Sigmoid colon (tissue), 4 donors: Measurements from ENCODE around the gene GABBR2.

ENCODE experiments used
- CTCF ChIP-seq, 4 experiments: fragments of 450-650 bp in 3 of 4; fragments of 200-600 bp in 1 of 4; IDR thresholded peaks; one replicate each; pipeline ENCODE4 v1.5.1; 2016 to 2019; ENCODE audit warnings: antibody characterized with exemption in 4 of 4, mild to moderate bottlenecking in 3 of 4, moderate library complexity in 2 of 4
- EP300 ChIP-seq, 4 donors: sonication (generic); formaldehyde crosslinking; IDR thresholded peaks; one replicate each; pipeline ENCODE4 v1.6.1; 2017; ENCODE audit warnings: antibody characterized with exemption in 4 of 4
- POLR2A ChIP-seq, 2 donors: fragments of 450-650 bp; IDR thresholded peaks; one replicate each; pipeline ENCODE4 v1.6.1; 2016; ENCODE audit warnings: antibody characterized with exemption in 2 of 2, mild to moderate bottlenecking in 2 of 2, moderate library complexity in 2 of 2
- POLR2AphosphoS5 ChIP-seq, 4 donors: sonication (generic); formaldehyde crosslinking; IDR thresholded peaks; one replicate each; pipeline ENCODE4 v1.6.1; 2017; ENCODE audit warnings: antibody characterized with exemption in 4 of 4

GRCh38 chr9:98591696-98592095, 117.0 kb downstream of the GABBR2 start:
- no peak for TF ChIP-seq POLR2A (IDR thresholded peaks at IDR 0.05)
- no peak for TF ChIP-seq CTCF (IDR thresholded peaks at IDR 0.05)
- no peak for TF ChIP-seq POLR2AphosphoS5 (IDR thresholded peaks at IDR 0.05)
- TF ChIP-seq EP300 (IDR thresholded peaks at IDR 0.05): no peak
